ENCODE data around the gene CDKN1C. TPM values are rescaled to one million over a fixed set of nuclear protein-coding genes. Genes with fewer than 3 reads are reported as not detected.

The CDKN1C gene
- total and polyA plus RNA-seq, 2 of the 8 experiments (the other 6 are each of a cell fraction or from before 2014, with no cell fraction given), result 12.8 to 14.1 TPM

- Histone ChIP-seq H4K20me1 (replicated peaks in 1 of 2; ENCODE audit: control insufficient read depth in 1 of 2, insufficient read depth in 2 of 2, low read length in 2 of 2) (peaks cover 0 to 4% of the 10 kb centered on the region in 2 experiments), H2BK15ac (ENCODE audit: low read length) (no peak overlapping the region), H3K9ac (replicated peaks in 1 of 4; ENCODE audit: extremely low read depth in 1 of 4, low read depth in 3 of 4, low read length in 3 of 4) (no peak overlapping the region), H3K56ac (replicated peaks; ENCODE audit: insufficient read length, low read depth, low read length) (no peak overlapping the region), H2AFZ (ENCODE audit: low read length) (no peak overlapping the region), H2BK12ac (ENCODE audit: low read depth, low read length) (no peak overlapping the region), H3K27me3 (replicated peaks in 1 of 4; ENCODE audit: control insufficient read depth in 3 of 4, extremely low read depth in 1 of 4, insufficient read depth in 3 of 4, low read length in 3 of 4) (no peaks in the 10 kb centered on the region), H2BK5ac (ENCODE audit: low read depth, low read length) (peak overlapping the region; percentile 44; the same call in 1 of the 2 replicates), H4K5ac (ENCODE audit: insufficient read length, low read depth, low read length) (no peak overlapping the region), H2AK5ac (ENCODE audit: low read depth, low read length) (no peak overlapping the region; the same call in 1 of the 2 replicates), H3K4me1 (replicated peaks in 1 of 4; ENCODE audit: control insufficient read depth in 3 of 4, insufficient read depth in 4 of 4, low read length in 3 of 4) (peaks cover 0 to 19% (median 8%) of the 10 kb centered on the region in 4 experiments; a peak in 4 of 7 replicates), H3K79me2 (ENCODE audit: control insufficient read depth in 1 of 2, insufficient read depth in 2 of 2, low read length in 2 of 2) (no peaks in the 10 kb centered on the region), H3K4me3 (ENCODE audit: extremely low read depth in 1 of 4, insufficient read depth in 2 of 4, low read depth in 3 of 4, low read length in 4 of 4) (no peak overlapping the region), H3K79me1 (ENCODE audit: low read depth, low read length) (no peaks in the 10 kb centered on the region), H3K36me3 (ENCODE audit: control insufficient read depth in 2 of 4, insufficient read depth in 4 of 4, low read length in 3 of 4) (no peaks in the 10 kb centered on the region), H3K27ac (ENCODE audit: low read depth, low read length) (no peak overlapping the region), H3K14ac (ENCODE audit: insufficient read length) (no peak overlapping the region), H3K23me2 (ENCODE audit: low read depth, low read length) (no peaks in the 10 kb centered on the region), H3K4me2 (ENCODE audit: insufficient read depth in 1 of 2, low read depth in 2 of 2, low read length in 2 of 2) (no peak overlapping the region), H3K4ac (replicated peaks; ENCODE audit: insufficient read length, low read depth, low read length) (no peak overlapping the region), H3K9me3 (ENCODE audit: insufficient read depth in 2 of 2, low read depth in 1 of 2, low read length in 1 of 2) (no peaks in the 10 kb centered on the region), H2BK120ac (replicated peaks; ENCODE audit: low read depth, low read length) (no peak overlapping the region), H3K23ac (ENCODE audit: insufficient read length) (no peak overlapping the region), H4K8ac (ENCODE audit: extremely low read depth, insufficient read depth, low read length) (no peak overlapping the region; the same call in 1 of the 2 replicates), H2BK20ac (ENCODE audit: low read length) (no peak overlapping the region), H3K18ac (ENCODE audit: extremely low read depth, low read length) (no peak overlapping the region), H4K91ac (replicated peaks; ENCODE audit: insufficient read length, low read length) (no peak overlapping the region)
- DNase-seq (ENCODE audit: low read depth in 1 of 2, low spot score in 2 of 2) (no peak), FAIRE-seq (no peak)
- ChIA-PET CTCF (ENCODE audit: partially characterized antibody) (interaction anchor here (0.6 to 3.4 kb wide), 9 partner anchors 9 to 681 kb away, joined by 3 to 19 read pairs (median 4); partner anchors contain the start of gene PHLDA2), POLR2A (ENCODE audit: partially characterized antibody) (interaction anchor here (0.8 kb wide), 1 partner anchor 14 kb away, joined by 3 read pairs; no protein-coding TSS in a partner anchor)
- 90% methylated on average over 13 of the region's 18 CpGs; no CpG with 5 or more reads in 1 of the 2 experiments for WGBS, 2 experiments (ENCODE audit: extremely low coverage in 1 of 2, insufficient coverage in 1 of 2, insufficient read length in 1 of 2, insufficient replicate concordance in 2 of 2, low coverage in 1 of 2, low lambda C conversion rate in 2 of 2, missing lambda C conversion rate in 1 of 2)
- TF ChIP-seq EGR1 (IDR thresholded peaks at IDR 0.05; ENCODE audit: borderline replicate concordance, low read depth, low read length) (no peak), MAX (IDR thresholded peaks at IDR 0.05) (no peak), EZH2 (IDR thresholded peaks at IDR 0.05; ENCODE audit: low read depth, low read length, severe bottlenecking) (no peak), RNF2 (IDR thresholded peaks at IDR 0.05; ENCODE audit: borderline replicate concordance, low read depth, low read length, missing control alignments, poor library complexity, severe bottlenecking) (no peak), SIRT6 (IDR thresholded peaks at IDR 0.05; ENCODE audit: low read length) (no peak), NRF1 (IDR thresholded peaks at IDR 0.05; ENCODE audit: low read depth, low read length) (no peak), SP1 (IDR thresholded peaks at IDR 0.05; ENCODE audit: low read depth, low read length) (no peak), GTF2F1 (IDR thresholded peaks at IDR 0.05; ENCODE audit: borderline replicate concordance, low read depth, low read length) (no peak), ZNF274 (IDR thresholded peaks at IDR 0.05; ENCODE audit: borderline replicate concordance, extremely low read depth, low read length) (no peak), RXRA (IDR thresholded peaks at IDR 0.05; ENCODE audit: insufficient read depth, low read depth, low read length) (no peak), RFX5 (IDR thresholded peaks at IDR 0.05; ENCODE audit: borderline replicate concordance, low read depth, low read length) (no peak), TCF12 (IDR thresholded peaks at IDR 0.05; ENCODE audit: low read depth, low read length) (no peak)
Measured at GRCh38 chr11:2914455-2915195, 29.1 kb upstream of the CDKN1C start.

Measured in H1 (cell line).